Uterus (tissue), 2 donors: ENCODE measurements around the gene HDAC4.

Experiments
- CTCF ChIP-seq, 4 experiments: fragments of 200-600 bp in 2 of 4; fragments of 450-650 bp in 2 of 4; sonication (generic) in 2 of 4; IDR thresholded peaks; one replicate each; pipeline ENCODE4 v1.5.1; 2016 to 2019; ENCODE audit warnings: antibody characterized with exemption in 4 of 4, mild to moderate bottlenecking in 2 of 4, moderate library complexity in 1 of 4
- POLR2A ChIP-seq, 2 donors: fragments of 450-650 bp; IDR thresholded peaks; one replicate each; pipeline ENCODE4 v1.6.1; 2016; ENCODE audit warnings: antibody characterized with exemption in 2 of 2, mild to moderate bottlenecking in 1 of 2, moderate library complexity in 1 of 2

GRCh38 chr2:239138610-239139009, 262.2 kb downstream of the HDAC4 start:
- TF ChIP-seq CTCF (IDR thresholded peaks at IDR 0.05) (no peak), POLR2A (IDR thresholded peaks at IDR 0.05) (no peak)
